HG02623 (cell line): ENCODE results near the gene ULK4.
"Not testable (repeated sequence)": the region's sequence is repeated elsewhere in the genome, so short reads cannot be mapped to it uniquely, and the experiment has no call there.

Experiments used
- ATAC-seq: cut with Tn5 transposase; IDR thresholded peaks from one replicate; pipeline ENCODE4 v1.9.1; 2021; ENCODE audit warnings: moderate library complexity; ENCODE audit not compliant: unreplicated experiment

Gene ULK4

DNA sequence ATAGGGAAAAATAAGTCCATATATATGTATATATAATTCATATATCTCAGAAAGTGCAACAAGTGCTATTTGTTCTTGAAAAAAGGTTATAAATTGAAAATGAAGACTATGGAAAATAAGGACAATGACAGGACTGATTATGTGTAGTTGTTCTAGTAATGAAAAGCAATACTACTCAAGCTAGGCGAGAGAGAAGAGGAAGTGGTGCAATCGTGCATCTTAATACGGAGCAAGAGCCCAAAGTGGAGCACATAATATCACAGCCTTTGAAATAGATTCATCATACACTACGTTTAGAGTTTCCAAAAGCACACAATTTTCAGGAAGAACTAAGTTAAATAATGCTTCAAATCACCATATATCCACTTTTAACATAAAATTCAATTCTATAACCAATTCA is 87.9 kb downstream of the ULK4 start:
- no peak for ATAC-seq

GRCh38 chr3:41872157-41872556 is 89.7 kb downstream of the ULK4 start:
- no peak for ATAC-seq

- no peak for ATAC-seq
These were observed 94.4 kb downstream of the ULK4 start for GRCh38 chr3:41867533-41867932.

DNA sequence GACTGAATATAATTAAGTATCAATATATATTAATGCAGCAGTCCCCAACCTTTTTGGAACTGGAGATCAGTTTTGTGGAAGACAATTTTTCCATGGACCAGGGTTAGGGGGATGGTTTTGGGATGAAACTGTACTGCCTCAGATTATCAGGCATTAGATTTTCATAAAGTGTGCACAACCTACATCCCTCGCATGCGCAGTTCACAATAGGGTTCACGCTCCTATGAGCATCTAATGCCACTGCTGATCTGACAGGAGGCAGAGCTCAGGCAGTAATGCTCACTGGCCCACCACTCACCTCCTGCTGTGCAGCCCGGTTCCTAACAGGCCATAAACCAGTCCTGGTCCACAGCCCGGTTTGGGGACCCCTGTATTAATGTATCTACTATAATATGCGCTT is 95.6 kb downstream of the ULK4 start:
- no peak for ATAC-seq

GRCh38 chr3:41863024-41863423 is 98.9 kb downstream of the ULK4 start:
- no peak for ATAC-seq

- not testable (repeated sequence) for ATAC-seq
These were observed 101.4 kb downstream of the ULK4 start for GRCh38 chr3:41860489-41860888.

- ATAC-seq, result no peak
These were observed 106.9 kb downstream of the ULK4 start for GRCh38 chr3:41854956-41855355.

- no peak for ATAC-seq
These were observed 108.2 kb downstream of the ULK4 start for GRCh38 chr3:41853540-41854196.

DNA sequence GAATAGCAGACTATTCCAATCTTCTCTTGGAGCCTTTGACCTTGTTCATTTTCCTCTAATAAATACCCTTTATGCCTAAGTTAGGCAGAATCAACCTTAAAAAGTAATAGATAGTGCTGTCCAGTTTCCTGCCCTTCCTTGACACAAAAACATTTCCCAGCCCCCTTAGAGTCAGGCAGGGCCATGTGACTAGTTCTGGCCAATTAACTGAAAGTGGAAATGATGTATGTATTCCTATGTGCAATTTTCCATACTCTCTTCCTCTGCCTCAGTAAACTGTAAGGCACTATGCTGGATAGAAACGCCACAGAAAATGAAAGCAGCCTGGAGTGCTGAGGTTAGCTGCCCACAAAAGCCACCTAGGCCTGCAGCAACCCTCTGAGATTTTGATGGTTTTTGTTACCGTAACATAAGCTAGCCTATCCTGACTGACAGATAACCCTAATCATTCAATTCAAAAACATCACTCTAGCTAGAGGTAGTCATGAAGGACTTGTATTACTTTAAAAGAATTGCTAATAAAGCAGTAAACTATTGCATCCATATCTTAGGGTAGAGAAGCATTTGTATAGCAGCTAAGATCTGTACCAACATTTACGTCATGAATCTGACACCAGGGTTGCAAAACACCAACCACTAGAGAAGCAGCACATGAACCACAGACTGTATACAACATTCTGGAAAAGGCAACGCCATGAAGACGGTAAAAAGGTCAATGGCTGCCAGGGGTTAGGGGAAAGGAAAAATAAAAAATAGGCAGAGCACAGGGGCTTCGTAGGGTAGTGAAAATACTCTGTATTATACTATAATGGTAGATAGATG is 112.9 kb downstream of the ULK4 start:
- ATAC-seq, result no peak

GRCh38 chr3:41847679-41848078 is 114.2 kb downstream of the ULK4 start:
- no peak for ATAC-seq

DNA sequence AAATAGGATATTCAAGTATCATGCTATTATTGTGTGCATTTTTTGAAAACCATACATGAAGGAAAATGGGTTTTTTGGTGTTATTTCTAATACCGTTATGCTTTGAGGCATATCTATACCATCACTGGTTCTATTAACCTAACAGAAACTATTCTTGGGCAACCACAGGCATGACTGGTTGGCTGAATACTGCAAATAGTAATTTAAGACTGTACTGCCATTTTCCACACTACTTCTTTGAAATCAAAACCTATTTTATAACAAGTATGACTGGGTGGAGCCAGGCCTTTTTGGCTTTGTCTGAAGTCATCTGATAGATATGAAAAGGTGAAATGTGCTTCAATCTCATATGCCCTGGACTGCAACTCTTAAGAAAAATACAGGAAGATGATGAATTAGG is 115.1 kb downstream of the ULK4 start:
- ATAC-seq, result no peak

DNA sequence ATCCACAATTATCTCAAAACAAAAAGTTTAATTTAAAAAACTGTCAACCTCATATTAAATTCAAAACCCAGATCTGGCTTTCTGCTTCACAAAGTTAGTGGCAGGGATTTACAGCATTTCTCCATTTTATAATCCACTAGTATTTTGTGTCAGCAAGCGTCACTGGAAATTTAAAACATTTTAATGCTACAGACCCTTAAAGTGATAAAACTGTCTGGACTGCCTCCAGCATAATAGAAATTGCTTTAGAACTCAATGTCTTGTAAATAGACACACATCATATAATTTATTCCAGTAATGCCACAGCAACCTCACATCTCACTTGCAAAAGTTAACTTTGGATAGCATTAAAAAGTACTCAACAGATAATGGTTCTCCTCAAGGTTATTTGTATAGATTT is 116.1 kb downstream of the ULK4 start:
- ATAC-seq, result no peak

- not testable (repeated sequence) for ATAC-seq
These were observed 117.6 kb downstream of the ULK4 start for GRCh38 chr3:41844256-41844655.

- not testable (repeated sequence) for ATAC-seq
These were observed 120.8 kb downstream of the ULK4 start for GRCh38 chr3:41840936-41841668.

GRCh38 chr3:41836360-41837134 is 125.4 kb downstream of the ULK4 start:
- no peak for ATAC-seq

GRCh38 chr3:41833628-41834027 is 128.3 kb downstream of the ULK4 start:
- ATAC-seq, result no peak

- no peak for ATAC-seq
These were observed 142.7 kb downstream of the ULK4 start for GRCh38 chr3:41819236-41819635.

- no peak for ATAC-seq
These were observed 153.3 kb downstream of the ULK4 start for GRCh38 chr3:41808618-41809017.

DNA sequence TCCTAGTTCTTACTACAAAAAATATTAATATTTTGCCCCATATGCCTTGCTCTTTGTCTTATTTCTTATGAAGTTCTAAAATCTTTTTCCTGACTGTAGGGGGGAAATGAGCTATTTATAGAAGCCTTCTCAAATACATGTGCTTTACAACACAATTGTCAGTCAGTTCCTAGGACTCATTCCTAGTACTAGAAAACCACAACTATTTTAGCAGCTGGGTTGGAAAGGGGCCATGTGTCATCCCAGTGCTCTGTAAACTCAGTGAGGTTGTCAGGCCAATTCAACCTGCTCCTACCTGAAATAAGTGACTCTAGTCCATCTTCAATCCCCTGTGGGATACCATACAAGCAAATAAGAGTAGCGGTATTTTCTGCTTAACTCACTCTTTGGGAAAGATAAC is 153.8 kb downstream of the ULK4 start:
- ATAC-seq, result no peak

DNA sequence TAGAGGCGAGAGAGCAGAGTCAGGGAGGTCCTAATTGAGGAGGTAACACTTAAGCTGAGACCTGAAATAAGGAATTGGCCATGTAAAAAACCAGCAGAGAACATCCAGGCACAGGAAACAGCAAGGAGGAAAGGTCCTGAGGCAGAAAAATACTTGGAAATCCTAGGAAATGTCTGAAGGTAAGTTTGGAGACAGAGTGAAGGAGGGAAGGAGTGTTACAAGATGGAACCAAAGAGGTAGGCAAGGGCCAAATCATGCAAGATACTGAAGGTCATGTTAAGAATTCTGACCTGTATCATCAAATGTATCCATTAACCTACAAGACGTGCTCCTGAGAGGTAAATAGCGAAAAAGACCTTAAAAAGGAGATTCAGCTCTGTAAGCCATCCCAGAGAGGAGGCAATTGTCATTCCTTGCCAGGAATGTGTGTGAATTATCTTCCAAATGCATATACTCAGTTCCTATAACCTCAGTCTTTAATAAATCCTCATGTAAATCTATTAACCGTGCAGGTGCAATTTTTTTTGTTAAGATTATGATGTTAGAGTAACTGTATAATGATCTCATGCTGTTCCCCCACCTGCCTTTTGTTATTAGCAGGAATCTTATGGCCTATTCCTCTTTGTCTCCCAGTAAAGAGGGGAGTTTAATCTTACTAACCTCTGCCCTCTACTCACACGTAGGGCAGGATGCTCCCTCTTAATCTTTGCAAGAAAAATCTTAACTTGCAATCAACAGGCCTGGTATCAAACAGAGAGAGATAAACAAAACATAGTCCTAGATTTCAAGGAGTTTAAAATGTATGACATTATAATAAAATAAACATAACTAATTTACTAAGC is 166.9 kb downstream of the ULK4 start:
- ATAC-seq, result no peak
